Prostate gland (tissue), 2 donors: ENCODE data around the gene CDH5.

Experiments used
- CTCF ChIP-seq, 4 experiments: fragments of 200-600 bp in 2 of 4; fragments of 450-650 bp in 2 of 4; sonication (generic) in 2 of 4; IDR thresholded peaks; 1 replicate in 3 of 4; 2 replicates in 1 of 4; pipeline ENCODE4 v1.5.1; 2016 to 2019; ENCODE audit warnings: antibody characterized with exemption in 4 of 4, mild to moderate bottlenecking in 2 of 4, moderate library complexity in 2 of 4
- POLR2A ChIP-seq: fragments of 450-650 bp; IDR thresholded peaks from one replicate; pipeline ENCODE4 v1.6.1; 2016; ENCODE audit warnings: antibody characterized with exemption, mild to moderate bottlenecking
- POLR2AphosphoS5 ChIP-seq: sonication (generic); formaldehyde crosslinking; IDR thresholded peaks from one replicate; pipeline ENCODE4 v1.6.1; 2017; ENCODE audit warnings: antibody characterized with exemption

DNA sequence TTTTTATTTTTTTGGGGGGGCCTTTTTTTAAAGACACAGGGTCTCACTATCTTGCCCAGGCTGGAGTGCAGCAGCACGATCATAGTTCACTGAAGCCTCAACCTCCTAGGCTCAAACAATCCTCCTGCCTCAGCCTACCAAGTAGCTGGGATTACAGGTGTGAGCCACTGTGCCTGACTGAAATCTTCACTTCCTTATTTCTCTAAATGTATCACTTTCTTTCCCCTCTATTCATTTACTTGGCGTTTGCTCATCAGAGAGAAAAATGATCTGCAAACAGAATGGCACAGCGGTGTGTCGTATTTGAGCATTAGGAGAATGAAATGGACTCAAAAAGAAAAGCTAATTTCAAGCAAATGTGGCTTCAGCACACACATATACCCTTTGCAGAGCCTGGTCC is 44.3 kb upstream of the CDH5 start:
- TF ChIP-seq POLR2AphosphoS5 (no peak), CTCF (IDR thresholded peaks at IDR 0.05) (no peak), POLR2A (no peak)
